ENCODE results near the gene P4HA2. TPM values are rescaled to one million over a fixed set of nuclear protein-coding genes. Genes with fewer than 3 reads are reported as not detected.

The P4HA2 gene
- total RNA-seq, 1 donor from 2014 or later = 190 TPM

DNA sequence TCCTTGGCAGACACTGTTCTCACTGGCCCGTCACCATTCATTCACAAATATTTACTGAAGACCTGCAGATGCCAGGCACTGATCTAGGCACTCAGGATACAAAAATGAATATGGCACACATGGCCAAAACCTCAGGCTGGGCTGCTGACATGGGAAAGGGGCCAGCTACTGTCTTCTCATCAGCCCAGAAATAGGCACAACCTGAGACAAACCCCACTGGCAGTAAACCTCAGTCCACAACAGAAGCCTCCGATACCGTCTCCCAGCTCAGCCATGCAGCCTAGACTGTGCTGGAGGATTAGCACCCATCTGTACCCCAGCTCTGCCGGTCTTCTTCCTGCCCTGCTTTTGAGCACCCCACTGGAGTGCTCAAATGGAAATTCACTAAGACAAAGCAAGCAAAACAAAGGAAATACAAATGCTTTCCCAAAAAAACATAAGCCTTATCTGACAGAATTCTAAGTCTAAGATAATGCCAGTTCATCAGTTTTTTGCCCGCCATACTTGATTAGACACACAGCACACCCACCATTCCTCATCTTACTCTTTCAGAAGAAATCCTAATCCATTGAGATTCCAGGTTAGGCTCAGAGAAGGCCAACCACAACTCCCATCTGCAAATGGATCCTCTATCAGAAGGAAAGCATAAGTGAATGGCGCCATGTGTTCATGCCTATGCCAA lies 8.2 kb downstream of the P4HA2 start:
- H3K27me3 ChIP-seq (ENCODE audit: control insufficient read depth, insufficient read depth, low read length) = no peaks in the 10 kb centered on the region
- no peak for TF ChIP-seq CTCF (IDR thresholded peaks at IDR 0.05; ENCODE audit: insufficient read depth, low read length, severe bottlenecking)
- H3K4me3 ChIP-seq (ENCODE audit: low read depth, low read length) = no peak overlapping the region
- H3K36me3 ChIP-seq (ENCODE audit: control insufficient read depth, insufficient read depth, low read length) = peaks cover 4% of the 10 kb centered on the region
- FAIRE-seq (no peak), DNase-seq (ENCODE audit: low read depth) (no peak)

- TF ChIP-seq CTCF (IDR thresholded peaks at IDR 0.05; ENCODE audit: insufficient read depth, low read length, severe bottlenecking) = no peak
- FAIRE-seq (no peak), DNase-seq (ENCODE audit: low read depth) (no peak)
- H3K4me3 ChIP-seq (ENCODE audit: low read depth, low read length) = no peak overlapping the region
- H3K27me3 ChIP-seq (ENCODE audit: control insufficient read depth, insufficient read depth, low read length) = no peaks in the 10 kb centered on the region
- H3K36me3 ChIP-seq (ENCODE audit: control insufficient read depth, insufficient read depth, low read length) = peaks cover 7% of the 10 kb centered on the region
These were observed 9.3 kb downstream of the P4HA2 start for GRCh38 chr5:132218321-132218720.

- TF ChIP-seq CTCF (IDR thresholded peaks at IDR 0.05; ENCODE audit: insufficient read depth, low read length, severe bottlenecking) = no peak
- H3K4me3 ChIP-seq (ENCODE audit: low read depth, low read length) = no peak overlapping the region
- peaks cover 15% of the 10 kb centered on the region for H3K36me3 ChIP-seq (ENCODE audit: control insufficient read depth, insufficient read depth, low read length)
- H3K27me3 ChIP-seq (ENCODE audit: control insufficient read depth, insufficient read depth, low read length) = no peaks in the 10 kb centered on the region
- DNase-seq (ENCODE audit: low read depth) = peak; percentile 95
- FAIRE-seq = peak; percentile 60
These were observed 12.3 kb downstream of the P4HA2 start for GRCh38 chr5:132215329-132215728.

- Histone ChIP-seq H3K36me3 (ENCODE audit: control insufficient read depth, insufficient read depth, low read length) (peaks cover 15% of the 10 kb centered on the region), H3K4me3 (ENCODE audit: low read depth, low read length) (no peak overlapping the region), H3K27me3 (ENCODE audit: control insufficient read depth, insufficient read depth, low read length) (no peaks in the 10 kb centered on the region)
- peak; percentile 28 for FAIRE-seq
- DNase-seq (ENCODE audit: low read depth) = no peak
- TF ChIP-seq CTCF (IDR thresholded peaks at IDR 0.05; ENCODE audit: insufficient read depth, low read length, severe bottlenecking) = no peak
These were observed 13.2 kb downstream of the P4HA2 start for GRCh38 chr5:132214491-132214890.

GRCh38 chr5:132213666-132214065 lies 14.0 kb downstream of the P4HA2 start:
- FAIRE-seq (peak; percentile 72), DNase-seq (ENCODE audit: low read depth) (no peak)
- Histone ChIP-seq H3K4me3 (ENCODE audit: low read depth, low read length) (no peak overlapping the region), H3K27me3 (ENCODE audit: control insufficient read depth, insufficient read depth, low read length) (no peaks in the 10 kb centered on the region), H3K36me3 (ENCODE audit: control insufficient read depth, insufficient read depth, low read length) (peaks cover 17% of the 10 kb centered on the region)
- TF ChIP-seq CTCF (IDR thresholded peaks at IDR 0.05; ENCODE audit: insufficient read depth, low read length, severe bottlenecking) = no peak

GRCh38 chr5:132211787-132212186 lies 15.9 kb downstream of the P4HA2 start:
- no peak for TF ChIP-seq CTCF (IDR thresholded peaks at IDR 0.05; ENCODE audit: insufficient read depth, low read length, severe bottlenecking)
- peaks cover 20% of the 10 kb centered on the region for H3K36me3 ChIP-seq (ENCODE audit: control insufficient read depth, insufficient read depth, low read length)
- FAIRE-seq (no peak), DNase-seq (ENCODE audit: low read depth) (no peak)
- H3K4me3 ChIP-seq (ENCODE audit: low read depth, low read length) = no peak overlapping the region
- no peaks in the 10 kb centered on the region for H3K27me3 ChIP-seq (ENCODE audit: control insufficient read depth, insufficient read depth, low read length)
